SK-N-SH (cell line): ENCODE results near the gene PABPN1.

Experiments
- CTCF ChIP-seq: fragments of 200-600 bp; sonication (generic); IDR thresholded peaks from 2 replicates; pipeline ENCODE4 v1.6.1; 2017; ENCODE audit warnings: antibody characterized with exemption, mild to moderate bottlenecking, moderate library complexity
- EZH2phosphoT487 ChIP-seq: fragments of 200-600 bp; sonication (generic); IDR thresholded peaks from 2 replicates; pipeline ENCODE4 v1.6.1; 2017; ENCODE audit warnings: low read depth, mixed run types, mild to moderate bottlenecking, antibody characterized with exemption, moderate library complexity, borderline replicate concordance
- GATA2 ChIP-seq: sonication (generic); formaldehyde crosslinking; IDR thresholded peaks from 2 replicates; pipeline ENCODE4 v1.5.0; 2020; ENCODE audit warnings: mild to moderate bottlenecking, missing genetic modification reagents
- IRF3 ChIP-seq: fragments of 150-350 bp; IDR thresholded peaks from 2 replicates; pipeline ENCODE4 v1.6.1; 2016; ENCODE audit warnings: mild to moderate bottlenecking, low read depth, low read length
- POLR2AphosphoS5 ChIP-seq: IDR thresholded peaks from 2 replicates; pipeline ENCODE4 v1.6.1; 2012; ENCODE audit warnings: low read depth, low read length
- RAD21 ChIP-seq: IDR thresholded peaks from 2 replicates; pipeline ENCODE4 v1.6.1; 2012; ENCODE audit warnings: mild to moderate bottlenecking, low read length
- RCOR1 ChIP-seq: fragments of 150-350 bp; IDR thresholded peaks from 2 replicates; pipeline ENCODE4 v1.6.1; 2017; ENCODE audit warnings: antibody characterized with exemption, low read length
- YY1 ChIP-seq: IDR thresholded peaks from 2 replicates; pipeline ENCODE4 v1.4.0; 2012; ENCODE audit warnings: low read depth, mild to moderate bottlenecking
- TF ChIP-seq, protein P1 (sequence below): IDR thresholded peaks from 2 replicates; pipeline ENCODE4 v1.4.0; 2012; ENCODE audit warnings: low read depth
- TF ChIP-seq, protein P2 (sequence below): IDR thresholded peaks from 2 replicates; pipeline ENCODE4 v1.4.0; 2012; ENCODE audit warnings: low read depth, borderline replicate concordance

- TF ChIP-seq RCOR1 (no peak), CTCF (no peak), RAD21 (no peak), POLR2AphosphoS5 (no peak), GATA2 (CRISPR knock-in tag) (no peak), IRF3 (no peak), YY1 (no peak), EZH2phosphoT487 (no peak)
- TF ChIP-seq, protein P1, sequence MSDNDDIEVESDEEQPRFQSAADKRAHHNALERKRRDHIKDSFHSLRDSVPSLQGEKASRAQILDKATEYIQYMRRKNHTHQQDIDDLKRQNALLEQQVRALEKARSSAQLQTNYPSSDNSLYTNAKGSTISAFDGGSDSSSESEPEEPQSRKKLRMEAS = no peak
- TF ChIP-seq, protein P2, sequence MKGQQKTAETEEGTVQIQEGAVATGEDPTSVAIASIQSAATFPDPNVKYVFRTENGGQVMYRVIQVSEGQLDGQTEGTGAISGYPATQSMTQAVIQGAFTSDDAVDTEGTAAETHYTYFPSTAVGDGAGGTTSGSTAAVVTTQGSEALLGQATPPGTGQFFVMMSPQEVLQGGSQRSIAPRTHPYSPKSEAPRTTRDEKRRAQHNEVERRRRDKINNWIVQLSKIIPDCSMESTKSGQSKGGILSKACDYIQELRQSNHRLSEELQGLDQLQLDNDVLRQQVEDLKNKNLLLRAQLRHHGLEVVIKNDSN = no peak
Measured at GRCh38 chr14:23322568-23323517, 1.6 kb downstream of the PABPN1 start.
